DMS114 treated with DMSO at 0.1 percent for 48 hours (cell line): Measurements from ENCODE around the gene OCA2.
"Not testable (repeated sequence)": the region's sequence is repeated elsewhere in the genome, so short reads cannot be mapped to it uniquely, and the experiment has no call there.

Experiments used
- DNase-seq: peaks from one replicate; lab custom pipeline; 2025; ENCODE audit not compliant: unreplicated experiment; lab: John Stamatoyannopoulos, UW

Gene OCA2

GRCh38 chr15:27853624-27854455 is 245.3 kb downstream of the OCA2 start:
- DNase-seq, result no peak

- no peak for DNase-seq
Observed at GRCh38 chr15:27851858-27852210, 247.3 kb downstream of the OCA2 start.

GRCh38 chr15:27850981-27851857 is 247.9 kb downstream of the OCA2 start:
- DNase-seq, result no peak

DNA sequence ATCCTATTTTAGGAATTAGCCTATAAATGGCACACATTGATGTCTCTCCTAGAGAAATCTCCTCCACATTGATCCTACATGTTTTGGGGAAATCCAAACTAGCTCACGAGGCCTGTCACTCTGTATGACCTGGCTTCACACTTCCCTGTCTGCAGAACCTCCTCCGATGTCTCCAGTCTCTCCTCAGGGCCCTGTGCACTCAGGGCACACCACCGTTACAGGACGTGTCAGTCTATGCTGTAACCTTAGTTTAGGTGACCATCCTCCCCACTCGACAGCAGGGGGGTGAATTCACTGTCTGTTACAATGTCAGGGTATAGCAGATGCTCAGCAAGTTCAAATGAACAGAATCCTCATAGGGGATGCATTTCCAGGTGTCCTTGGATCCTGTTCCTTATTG is 249.1 kb downstream of the OCA2 start:
- no peak for DNase-seq

GRCh38 chr15:27848936-27849335 is 250.2 kb downstream of the OCA2 start:
- not testable (repeated sequence) for DNase-seq

DNA sequence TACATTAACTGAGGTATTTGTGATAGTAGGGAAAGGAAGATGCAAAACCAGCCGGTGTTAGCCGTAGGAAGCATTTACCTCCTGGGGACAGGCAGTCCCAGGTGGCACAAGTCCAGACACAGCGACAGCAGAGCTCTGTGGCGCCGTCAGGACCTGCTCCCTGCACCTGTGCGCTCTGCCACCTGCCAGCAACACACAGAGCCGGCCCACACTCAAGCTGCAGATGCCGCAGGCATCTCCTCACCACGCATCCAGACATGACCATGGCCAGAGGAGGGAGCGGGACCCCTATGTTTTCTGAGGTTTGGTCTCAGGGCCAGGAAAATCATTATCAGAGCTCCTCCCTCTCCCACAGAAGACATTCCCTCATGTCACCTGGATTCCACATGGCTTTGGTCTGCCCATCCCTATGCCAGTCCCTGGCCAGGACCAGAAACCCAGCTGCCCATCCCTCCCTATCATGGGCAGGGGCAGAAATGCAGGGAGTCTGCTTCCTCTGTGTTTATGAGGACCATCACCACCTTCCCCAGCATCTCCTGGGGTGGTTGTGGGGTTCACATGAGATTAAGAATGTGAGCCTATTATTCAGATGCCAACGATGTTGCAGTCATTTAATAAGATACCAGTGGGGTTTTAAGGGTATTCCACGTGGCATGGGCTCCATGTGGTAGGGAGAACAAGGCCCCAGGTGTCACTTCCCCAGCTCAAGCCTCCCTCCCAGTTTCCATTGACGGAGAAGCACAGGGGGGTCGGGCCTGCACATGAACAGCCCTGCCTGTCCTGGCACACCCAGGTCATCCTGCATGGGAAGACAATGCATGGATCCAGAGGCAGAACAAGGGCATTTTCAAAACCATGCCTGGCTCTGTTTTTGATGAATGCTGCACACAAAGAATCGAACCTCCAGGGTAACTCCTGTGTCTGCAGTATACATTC is 251.1 kb downstream of the OCA2 start:
- DNase-seq, result no peak

- DNase-seq, result no peak
Observed at GRCh38 chr15:27846722-27847395, 252.3 kb downstream of the OCA2 start.

GRCh38 chr15:27845535-27846369 is 253.4 kb downstream of the OCA2 start:
- DNase-seq, result no peak

- DNase-seq, result no peak
Observed at GRCh38 chr15:27844018-27844666, 255.0 kb downstream of the OCA2 start.

- no peak for DNase-seq
Observed at GRCh38 chr15:27843146-27843545, 256.0 kb downstream of the OCA2 start.

DNA sequence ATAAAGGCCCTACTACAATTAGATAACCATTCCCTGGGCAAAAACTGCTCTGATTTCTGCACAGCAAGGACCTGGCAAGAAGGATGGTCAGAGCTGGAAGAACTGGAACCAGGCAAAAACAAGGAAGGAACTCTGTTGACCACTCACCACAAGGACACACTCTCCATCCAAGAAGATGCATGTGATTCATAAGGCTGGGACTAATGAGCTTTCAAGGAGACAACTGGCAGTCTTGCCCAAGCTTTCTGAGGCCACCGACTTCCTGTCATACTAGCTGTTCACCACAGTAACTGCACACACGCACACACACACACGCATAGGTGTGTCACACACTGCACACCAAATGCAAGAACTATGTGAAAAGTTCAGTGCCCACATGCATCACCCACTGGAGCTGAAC is 256.6 kb downstream of the OCA2 start:
- no peak for DNase-seq

DNA sequence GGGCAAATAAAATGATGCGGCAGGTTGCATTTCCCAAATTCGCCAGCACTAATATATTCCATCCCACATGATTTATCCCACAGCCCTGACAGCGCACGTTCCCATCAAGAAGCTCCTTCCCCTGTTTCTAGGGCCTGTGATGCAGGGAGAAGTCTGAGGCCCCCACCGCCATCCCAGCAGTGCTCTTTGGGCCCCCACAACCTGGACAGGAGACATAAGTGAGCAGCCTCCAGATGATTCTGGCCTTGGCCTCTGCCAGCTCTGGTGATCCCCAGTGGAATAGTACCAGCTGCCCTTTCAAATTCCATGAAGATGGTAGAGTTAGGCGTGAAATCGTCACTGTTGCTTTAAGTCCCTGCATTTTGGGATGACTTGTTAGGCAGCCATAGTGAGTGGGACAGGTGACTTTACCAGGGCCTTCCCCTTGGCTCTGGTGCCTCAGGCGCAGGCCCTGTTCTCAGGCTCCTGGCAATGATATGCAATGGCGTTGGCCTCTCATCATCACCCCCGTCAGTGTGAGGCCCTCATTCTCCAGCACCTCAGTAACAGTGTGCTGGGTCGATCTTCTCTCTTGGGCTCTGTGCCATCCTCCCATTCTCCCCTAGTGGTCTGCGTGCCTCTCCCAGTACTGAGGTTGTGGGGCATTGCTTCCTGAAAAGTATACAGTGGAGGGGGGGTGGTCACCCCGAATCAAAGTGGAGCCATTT is 263.7 kb downstream of the OCA2 start:
- DNase-seq, result no peak

DNA sequence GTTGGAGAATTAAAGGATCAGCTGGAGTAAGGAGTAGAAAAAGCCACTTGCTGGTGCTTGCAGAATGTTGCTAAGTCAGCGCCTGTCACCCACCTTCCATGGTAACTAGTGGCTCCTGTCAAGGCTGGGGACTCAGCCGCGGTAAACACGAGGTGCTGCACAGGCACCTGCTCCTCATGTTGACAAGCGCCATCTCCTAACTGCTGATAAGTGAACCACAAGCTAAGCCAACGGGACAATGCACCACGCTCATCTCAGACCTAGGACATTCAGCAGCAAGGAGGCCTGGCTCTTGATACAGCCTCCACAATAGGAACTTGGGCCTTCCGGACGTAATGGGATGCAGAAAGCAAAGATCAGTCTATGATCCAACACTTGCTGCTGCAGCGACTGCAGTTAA is 264.4 kb downstream of the OCA2 start:
- no peak for DNase-seq

DNA sequence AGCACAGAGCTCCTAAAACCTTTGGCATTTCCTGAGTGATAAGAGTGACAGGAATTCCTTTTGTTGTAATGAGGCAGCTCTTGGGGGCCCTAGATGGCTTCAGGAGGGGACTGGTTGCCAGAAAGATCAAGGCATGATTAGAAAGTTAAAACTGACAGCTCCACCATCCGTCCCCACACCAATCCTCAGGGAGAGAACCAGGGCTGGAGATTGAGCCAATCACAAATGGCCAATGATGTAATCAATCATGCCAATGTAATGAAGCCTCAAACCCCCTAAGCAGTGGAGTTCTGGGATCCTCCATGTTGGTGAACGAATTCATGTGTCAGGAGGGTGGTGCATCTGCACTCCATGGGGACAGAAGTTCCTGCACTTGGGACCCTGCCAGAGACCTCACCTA is 265.1 kb downstream of the OCA2 start:
- DNase-seq, result no peak

DNA sequence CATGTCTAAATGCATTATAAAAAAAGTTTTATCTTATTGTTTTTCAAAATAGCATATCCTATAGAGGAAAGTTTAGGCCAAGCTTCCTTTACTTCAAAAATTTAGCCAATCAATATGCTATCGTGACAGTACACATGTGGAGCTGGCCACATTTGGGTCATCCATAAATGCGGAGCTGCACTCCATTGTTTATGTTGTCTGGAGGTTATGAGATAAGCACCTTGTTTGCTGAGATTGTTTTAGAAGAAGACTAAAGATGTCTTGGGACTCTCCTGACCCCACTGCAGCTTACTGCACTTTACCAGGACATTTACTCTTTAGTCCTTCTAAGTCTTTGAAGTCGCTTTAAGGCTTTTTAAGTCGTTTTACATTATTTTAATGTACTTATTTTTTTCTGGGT is 265.9 kb downstream of the OCA2 start:
- DNase-seq, result no peak

- no peak for DNase-seq
Observed at GRCh38 chr15:27832237-27832596, 266.9 kb downstream of the OCA2 start.

DNA sequence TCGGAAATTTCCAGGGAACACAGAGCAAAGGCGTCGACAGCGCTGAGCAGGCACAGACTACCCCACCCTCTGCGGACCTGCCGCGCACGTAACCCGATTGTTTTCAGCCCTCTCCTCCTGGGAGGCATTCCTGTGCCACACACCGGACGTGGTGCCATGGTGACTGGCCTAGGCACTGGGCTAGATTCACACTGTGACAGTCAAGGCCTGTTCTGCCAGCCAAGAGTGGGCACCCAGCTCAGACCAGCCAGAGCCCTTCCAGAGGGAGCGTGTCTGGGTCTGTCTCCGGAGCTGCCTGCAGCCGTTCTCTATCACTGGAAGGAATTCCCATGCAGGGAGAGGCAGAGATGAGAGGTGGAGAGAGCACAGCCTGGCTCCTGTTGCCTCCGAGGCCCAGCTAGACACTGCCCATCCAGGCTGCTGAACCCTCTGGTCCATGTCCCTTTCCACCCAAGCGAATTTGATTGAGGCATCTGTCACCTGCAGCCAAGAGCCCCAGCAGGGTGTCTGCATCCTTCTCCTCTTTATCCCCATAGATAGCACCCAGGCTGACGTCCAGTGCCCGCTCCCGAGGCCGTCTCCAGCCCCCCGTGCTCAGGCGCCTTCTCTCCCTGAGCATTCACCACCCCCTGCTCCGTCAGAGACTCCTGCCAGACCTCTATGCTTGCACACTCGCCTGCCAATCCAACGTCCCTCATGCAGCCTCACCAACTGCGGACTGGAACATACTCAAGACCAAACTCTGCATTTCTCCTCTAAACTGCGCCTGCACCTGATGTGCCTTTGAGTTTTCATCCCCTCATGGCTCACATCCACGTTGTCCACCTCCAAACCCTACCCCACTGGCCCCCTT is 267.5 kb downstream of the OCA2 start:
- DNase-seq, result no peak

DNA sequence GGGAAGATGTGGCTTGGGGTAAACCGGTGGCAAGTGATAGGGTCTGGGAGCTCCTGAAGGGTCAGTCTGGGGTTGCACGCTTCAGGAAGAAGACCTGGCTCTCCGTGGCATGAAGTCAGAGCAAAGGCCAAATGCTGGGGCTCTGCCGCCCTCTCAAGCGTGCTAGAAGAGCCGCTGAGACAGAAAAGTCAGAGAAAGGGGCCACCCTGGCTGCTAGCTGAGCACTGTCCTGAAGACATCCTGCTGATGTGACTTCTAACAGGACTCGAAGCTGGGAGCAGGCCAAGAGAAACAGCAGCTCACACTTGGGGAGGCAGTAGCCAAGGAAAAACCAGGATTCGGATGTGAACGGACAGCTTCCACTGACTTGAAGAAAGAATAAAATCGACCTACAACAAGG is 270.4 kb downstream of the OCA2 start:
- no peak for DNase-seq
